Activated effector memory CD4-positive, alpha-beta T cell treated with anti-CD3 and anti-CD28 coated beads, Interleukin-2, amount 50 U/mL, for 16 hours (primary cell): ENCODE results near the gene LPCAT3.
"Not testable (repeated sequence)": the region's sequence is repeated elsewhere in the genome, so short reads cannot be mapped to it uniquely, and the experiment has no call there.

Experiments
- DNase-seq: peaks from one replicate; pipeline ENCODE4 v3.0.0-alpha.2; 2020

Gene LPCAT3

DNA sequence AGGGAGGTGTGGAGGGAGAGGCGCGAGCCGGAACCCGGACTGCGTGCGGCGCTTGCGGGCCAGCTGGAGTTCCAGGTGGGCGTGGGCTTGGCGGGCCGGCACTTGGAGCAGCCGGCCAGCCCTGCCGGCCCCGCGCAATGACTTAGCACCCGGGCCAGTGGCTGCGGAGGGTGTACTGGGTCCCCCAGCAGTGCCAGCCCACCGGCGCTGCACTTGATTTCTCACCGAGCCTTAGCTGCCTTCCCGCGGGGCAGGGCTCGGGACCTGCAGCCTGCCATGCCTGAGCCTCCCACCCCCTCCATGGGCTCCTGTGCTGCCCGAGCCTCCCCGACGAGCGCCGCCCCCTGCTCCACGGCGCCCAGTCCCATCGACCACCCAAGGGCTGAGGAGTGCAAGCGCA, 19.1 kb upstream of the LPCAT3 start:
- DNase-seq: not testable (repeated sequence)

GRCh38 chr12:7035463-7035862, 17.2 kb upstream of the LPCAT3 start:
- no peak for DNase-seq

DNA sequence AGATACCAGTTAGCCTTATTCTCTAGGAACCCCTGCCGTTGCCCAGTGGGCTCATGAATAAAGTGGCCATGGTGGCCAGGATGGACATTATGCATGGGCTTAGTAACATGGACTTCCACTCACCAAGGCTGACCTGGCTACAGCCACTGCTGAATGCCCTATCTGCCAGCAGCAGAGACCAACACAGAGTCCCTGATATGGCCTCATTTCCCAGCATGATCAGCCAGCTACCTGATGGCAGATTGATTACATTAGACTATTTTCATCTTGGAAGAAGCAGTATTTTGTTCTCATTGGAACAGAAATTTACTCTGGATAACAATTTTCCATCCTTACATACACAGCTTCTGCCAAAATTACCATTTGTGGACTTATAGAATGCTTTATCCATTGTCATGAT, 16.2 kb upstream of the LPCAT3 start:
- no peak for DNase-seq

DNA sequence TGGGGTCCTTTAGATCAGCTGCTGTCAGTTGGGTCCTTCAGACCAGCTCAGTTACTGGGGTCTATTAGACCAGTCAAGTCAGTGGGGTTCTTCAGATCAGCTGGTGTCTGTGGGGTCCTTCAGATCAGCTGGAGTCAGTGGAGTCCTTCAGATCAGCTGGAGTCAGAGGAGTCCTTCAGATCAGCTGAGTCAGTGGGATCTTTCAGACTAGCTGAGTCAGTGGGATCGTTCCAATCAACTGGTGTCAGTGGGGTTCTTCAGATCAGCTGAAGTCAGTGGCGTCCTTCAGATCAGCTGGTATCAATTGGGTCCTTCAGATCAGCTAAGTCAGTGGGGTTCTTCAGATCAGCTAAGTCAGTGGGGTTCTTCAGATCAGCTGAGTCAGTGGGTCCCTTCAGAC, 14.7 kb upstream of the LPCAT3 start:
- DNase-seq: no peak

DNA sequence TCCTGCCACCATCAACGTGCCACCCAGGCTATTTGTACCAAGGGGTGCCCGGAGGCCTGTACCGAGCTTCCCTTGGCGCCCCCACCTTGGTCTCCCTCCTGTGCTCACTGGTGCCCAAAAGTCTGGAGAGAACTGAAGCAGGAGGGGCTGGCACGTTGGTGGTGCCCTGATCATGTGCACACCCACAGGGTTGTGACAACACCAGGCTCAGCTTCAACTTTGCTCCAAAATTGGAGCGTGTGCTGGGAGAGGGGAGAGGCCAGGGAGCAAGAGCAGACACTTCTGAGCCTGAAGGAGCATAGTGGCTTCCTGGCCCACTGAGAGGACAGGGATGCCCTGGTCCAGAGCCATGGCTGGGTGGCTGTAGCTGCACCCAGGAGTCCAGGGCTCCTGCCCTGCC, 13.0 kb upstream of the LPCAT3 start:
- DNase-seq: no peak

DNA sequence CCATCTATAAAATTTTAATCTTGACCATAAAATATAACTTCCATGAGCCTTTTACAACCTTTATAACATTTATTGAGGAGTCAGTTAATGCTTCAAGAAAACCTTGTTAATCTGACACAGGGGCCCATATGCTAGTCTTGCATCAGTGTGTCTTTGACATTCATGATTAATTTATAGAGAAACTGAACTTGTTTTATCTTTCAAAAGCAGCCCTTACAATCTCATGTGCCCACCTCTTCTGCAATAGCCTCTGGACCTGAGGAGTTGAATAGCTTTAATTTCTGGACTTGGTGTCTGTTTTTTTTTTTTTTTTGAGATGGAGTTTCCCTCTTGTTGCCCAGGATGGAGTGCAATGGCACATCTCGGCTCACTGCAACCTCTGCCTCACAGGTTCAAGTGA, 8.6 kb upstream of the LPCAT3 start:
- DNase-seq: no peak

DNA sequence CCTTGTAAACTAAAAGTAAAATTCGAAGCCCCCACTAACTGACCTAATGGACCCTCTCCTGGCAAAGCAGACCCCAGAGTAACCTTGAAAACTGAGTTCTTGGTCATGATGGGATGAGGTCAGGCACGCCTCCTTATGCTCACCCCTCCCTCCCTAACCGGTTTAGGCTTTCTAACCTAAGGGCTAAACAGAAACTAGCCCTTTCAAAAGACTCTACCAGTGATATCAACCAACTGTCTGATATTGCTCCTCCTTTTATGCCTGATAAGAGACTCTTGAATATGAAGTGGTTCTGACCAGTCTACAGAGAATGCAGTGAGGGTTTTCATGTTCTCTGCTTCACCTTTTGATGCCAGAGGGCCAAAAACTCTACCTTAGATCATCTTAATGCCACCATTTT, 4.8 kb upstream of the LPCAT3 start:
- no peak for DNase-seq

DNA sequence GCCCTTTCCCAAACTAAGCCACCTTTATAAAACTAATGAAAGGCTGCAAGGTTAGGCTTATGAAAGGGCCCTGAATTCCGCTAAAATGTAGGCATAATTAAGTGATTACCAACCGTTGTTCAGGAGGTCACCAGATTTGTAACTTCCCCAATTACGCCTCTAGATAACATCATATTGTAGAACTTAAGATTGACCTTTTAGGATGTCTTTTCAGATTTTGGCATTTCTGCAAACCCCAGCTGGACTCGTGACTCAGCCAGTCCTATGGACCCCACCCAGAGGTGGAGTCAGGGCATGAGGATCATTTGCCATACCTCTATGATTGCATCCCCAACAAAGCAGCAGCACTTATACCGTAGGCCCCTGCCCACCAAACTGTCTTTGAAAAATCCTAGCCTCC, 3.7 kb upstream of the LPCAT3 start:
- DNase-seq: no peak

DNA sequence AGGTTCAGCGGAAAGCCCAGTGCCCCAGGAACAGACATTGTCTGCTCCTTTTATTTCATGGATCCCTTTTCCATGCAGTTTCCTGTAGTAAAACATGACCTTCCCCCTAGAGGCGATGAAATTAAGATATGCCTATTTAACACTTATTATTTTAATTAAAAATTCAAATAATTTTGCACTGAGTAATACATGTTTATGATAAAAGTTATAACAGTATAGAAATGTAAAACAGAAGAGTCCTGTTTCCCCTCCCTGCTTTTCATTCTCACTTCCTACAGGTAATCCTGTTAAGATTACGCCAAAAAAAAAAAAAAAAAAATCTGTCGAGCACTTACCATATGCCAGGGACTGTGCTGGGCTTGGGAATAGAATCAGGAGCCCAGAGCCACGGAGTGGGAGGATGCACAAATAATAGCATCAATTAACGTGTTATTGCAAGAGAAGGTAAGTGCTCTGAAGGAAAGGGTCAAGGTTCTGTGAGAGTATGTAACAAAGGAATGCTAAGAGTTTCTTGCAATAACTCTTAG, 830 bp upstream of the LPCAT3 start:
- DNase-seq: no peak

GRCh38 chr12:7017870-7018349, 366 bp downstream of the LPCAT3 start:
- DNase-seq: no peak

GRCh38 chr12:7016958-7017571, 1.2 kb downstream of the LPCAT3 start:
- no peak for DNase-seq

DNA sequence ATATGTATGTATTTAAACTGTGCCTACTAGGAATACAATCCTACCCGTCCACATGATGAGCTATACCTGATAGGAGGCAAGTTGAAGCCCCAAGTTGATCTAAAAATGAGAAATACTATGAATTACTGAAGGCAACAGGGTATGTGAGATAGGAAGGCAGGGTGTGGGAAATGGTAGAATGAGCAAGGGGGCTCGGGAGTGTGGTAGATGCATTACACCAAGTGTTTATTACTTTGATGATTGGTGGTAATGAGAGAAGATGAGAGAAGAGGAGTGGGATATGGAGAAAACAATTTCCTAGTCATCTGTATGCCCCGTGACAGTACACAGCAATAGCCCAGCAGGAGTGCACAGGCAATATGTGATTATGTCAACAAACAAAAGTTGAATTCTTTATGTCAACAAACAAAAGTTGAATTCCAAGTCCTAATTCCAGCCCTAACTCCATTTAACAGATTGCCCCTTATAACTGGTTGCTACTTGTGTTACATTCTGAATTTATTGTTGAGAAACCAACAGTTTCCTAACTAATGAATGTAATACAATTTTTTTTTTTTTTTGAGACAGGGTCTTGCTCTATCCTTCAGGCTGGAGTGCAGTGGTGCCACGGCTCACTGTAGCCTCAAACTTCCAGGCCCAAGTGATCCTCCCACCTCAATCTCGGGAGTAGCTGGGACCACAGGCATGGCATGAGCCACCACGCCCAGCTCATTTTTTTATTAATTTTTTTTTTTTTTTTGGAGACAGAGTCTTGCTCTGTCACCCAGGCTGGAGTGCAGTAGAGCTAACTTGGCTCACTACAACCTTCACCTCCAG, 2.5 kb downstream of the LPCAT3 start:
- no peak for DNase-seq

- DNase-seq: no peak
Measured at GRCh38 chr12:7013101-7013500, 5.2 kb downstream of the LPCAT3 start.

DNA sequence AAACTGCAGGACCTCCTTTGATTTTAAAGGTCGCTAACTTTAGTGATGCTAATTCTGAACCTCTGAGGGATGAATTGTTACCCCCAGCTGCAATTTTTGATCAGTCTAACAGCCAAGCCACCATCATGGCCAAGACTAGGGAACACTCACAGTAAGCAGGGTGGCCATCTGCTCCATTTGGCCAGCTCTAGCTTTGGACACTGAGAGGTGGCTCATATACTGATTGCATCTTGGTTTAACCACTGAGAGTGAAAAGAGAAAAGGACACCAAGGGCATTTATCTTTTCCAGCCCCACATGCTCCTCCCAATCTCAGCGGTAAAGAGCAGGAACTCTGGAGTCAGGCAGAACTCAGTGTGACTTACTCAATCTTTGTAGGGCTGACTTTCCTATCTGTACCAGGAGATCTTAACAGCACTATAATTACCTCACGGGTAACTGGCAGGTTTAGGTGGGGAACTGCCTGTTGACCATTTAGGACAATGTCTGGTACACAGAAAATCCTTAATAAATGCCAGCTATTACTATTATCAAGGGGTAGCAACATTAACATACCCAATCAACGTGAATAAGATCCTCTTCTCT, 6.2 kb downstream of the LPCAT3 start:
- no peak for DNase-seq

- not testable (repeated sequence) for DNase-seq
Measured at GRCh38 chr12:7011398-7011797, 6.9 kb downstream of the LPCAT3 start.

DNA sequence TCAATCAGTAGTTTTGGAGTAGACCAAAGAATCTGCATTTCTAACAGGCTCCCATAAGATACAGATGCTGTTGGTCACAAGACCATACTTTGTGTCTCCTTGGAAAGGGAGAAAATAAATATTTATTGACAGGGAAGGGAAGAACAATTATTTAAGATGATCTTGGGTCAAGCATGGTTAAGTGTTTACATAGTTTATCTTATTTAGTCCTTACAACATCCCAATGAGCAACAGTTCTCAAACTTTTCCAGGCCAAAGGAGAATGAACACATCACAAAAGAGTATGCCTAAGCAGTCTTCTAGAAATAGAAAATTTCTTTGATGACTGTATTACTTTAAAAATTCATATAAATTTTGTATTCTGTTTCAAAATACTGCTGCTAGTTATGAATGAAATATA, 8.8 kb downstream of the LPCAT3 start:
- no peak for DNase-seq

DNA sequence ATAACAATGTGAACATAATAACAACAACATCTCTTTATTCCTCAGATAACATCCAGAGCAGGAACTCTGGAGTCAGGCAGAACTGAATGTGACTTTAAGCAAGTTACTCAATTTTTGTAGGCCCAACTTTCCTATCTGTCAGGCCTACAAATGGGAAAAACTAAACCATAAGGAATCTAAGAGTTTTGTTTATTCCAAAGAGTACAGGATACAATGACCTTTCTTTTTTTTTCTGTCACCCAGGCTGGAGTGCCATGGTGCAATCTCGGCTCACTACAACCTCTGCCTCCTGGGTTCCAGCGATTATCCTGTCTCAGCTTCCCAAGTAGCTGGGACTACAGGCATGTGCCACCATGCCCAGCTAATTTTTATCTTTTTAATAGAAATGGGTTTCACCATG, 9.4 kb downstream of the LPCAT3 start:
- no peak for DNase-seq

DNA sequence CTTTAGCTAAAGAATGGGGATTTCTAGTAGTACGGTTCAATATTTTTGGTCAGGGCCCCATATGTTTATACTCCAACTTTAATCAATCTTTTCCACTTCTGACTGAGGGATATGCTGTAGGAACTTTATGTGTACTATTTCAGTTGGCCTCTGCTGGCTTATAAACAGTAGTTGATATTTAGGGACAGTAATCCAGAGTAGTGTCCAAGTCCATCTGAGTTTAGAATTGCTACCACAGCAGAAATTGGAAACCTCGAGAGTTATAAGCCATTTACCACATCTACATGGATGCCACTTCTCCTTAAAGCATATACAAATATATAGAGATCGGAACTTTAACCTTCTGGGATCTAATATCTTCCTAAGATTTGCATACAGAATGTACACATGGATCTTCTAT, 11.6 kb downstream of the LPCAT3 start:
- DNase-seq: no peak

DNA sequence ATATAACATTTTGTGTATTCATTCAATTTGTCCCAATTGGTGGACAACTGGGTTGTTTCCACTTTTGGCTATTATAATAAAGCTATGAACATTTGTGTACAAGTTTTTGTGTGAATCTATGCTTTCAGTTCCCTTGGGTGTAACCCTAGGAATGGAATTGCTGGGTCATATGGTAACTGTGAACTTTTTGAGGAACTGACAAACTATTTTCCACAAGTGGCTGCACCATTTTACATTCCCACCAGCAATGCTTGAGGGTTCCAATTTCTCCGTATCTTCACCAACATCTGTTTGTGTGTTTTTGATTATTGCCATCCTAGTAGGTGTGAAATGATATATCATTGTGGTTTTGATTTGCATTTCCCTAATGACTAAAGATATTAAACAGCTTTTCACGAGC, 13.0 kb downstream of the LPCAT3 start:
- DNase-seq: no peak

- no peak for DNase-seq
Measured at GRCh38 chr12:7004840-7005239, 13.4 kb downstream of the LPCAT3 start.

DNA sequence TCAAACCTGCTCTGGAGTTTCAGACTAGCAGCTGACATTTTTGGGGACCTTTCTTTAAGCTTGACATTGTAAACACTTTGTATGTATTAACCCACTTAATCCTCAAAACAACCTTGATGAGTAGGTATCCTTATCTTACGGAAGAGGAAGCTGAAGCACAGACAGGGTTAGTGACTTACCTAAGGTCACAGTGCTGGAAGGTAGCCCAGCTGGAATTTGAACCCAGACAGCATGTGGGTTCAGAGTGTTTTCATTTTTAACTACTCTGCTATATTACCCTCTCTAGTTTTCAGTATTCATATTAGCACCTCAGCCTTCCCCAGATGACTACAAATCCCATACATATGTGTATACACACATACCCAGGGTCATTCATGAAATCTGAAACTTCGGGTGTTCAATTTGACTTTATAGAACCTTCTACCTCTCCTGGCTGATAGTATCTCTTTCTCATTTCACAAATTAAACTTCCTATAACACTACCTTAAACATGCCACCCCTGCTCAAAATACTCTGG, 13.9 kb downstream of the LPCAT3 start:
- no peak for DNase-seq

GRCh38 chr12:7001921-7002591, 16.2 kb downstream of the LPCAT3 start:
- no peak for DNase-seq
